HepG2 (cell line): ENCODE results near the gene NOS1AP. TPM values are rescaled to one million over a fixed set of nuclear protein-coding genes. Genes with fewer than 3 reads are reported as not detected.

Source experiments
- DR1 ChIP-seq: sonication (generic); formaldehyde crosslinking; IDR thresholded peaks from 2 replicates; pipeline ENCODE4 v1.8.0; 2021; ENCODE audit warnings: mild to moderate bottlenecking, missing genetic modification reagents, inconsistent platforms
- EP300 ChIP-seq, 3 experiments: sonication (generic) in 1 of 3; formaldehyde crosslinking in 1 of 3; IDR thresholded peaks; 2 replicates each; pipeline versions ENCODE4 v1.5.1 to v1.6.1; 2011 to 2020; ENCODE audit warnings: low read depth in 2 of 3, low read length in 2 of 3, borderline replicate concordance in 1 of 3, improper control_type of control experiment in 1 of 3, mild to moderate bottlenecking in 1 of 3, missing genetic modification reagents in 1 of 3, moderate library complexity in 1 of 3
- FOXA3 ChIP-seq: IDR thresholded peaks from 2 replicates; pipeline ENCODE4 v1.6.1; 2016; ENCODE audit warnings: missing genetic modification reagents, missing compliant biosample characterization
- HMG20A ChIP-seq: IDR thresholded peaks from 2 replicates; pipeline ENCODE4 v1.6.1; 2016; ENCODE audit warnings: borderline replicate concordance
- KIAA2018 ChIP-seq: sonication (generic); formaldehyde crosslinking; IDR thresholded peaks from 2 replicates; pipeline ENCODE4 v1.5.0; 2020; ENCODE audit warnings: mild to moderate bottlenecking, missing genetic modification reagents, borderline replicate concordance
- NFIC ChIP-seq: IDR thresholded peaks from 2 replicates; pipeline ENCODE4 v1.6.1; 2012; ENCODE audit warnings: mild to moderate bottlenecking, low read length, inconsistent platforms
- PHF5A ChIP-seq: IDR thresholded peaks from one replicate; pipeline ENCODE4 v1.6.1; 2018; ENCODE audit warnings: low read depth, missing genetic modification reagents; ENCODE audit not compliant: unreplicated experiment
- SAP130 ChIP-seq: IDR thresholded peaks from 2 replicates; pipeline ENCODE4 v1.6.1; 2016; ENCODE audit warnings: low read depth
- SKI ChIP-seq: fragments of 450-650 bp; IDR thresholded peaks from one replicate; pipeline ENCODE4 v1.6.1; 2018; ENCODE audit warnings: mild to moderate bottlenecking; ENCODE audit not compliant: partially characterized antibody
- TAF15 ChIP-seq: fragments of 200-400 bp; formaldehyde crosslinking; IDR thresholded peaks from one replicate; pipeline ENCODE4 v1.6.1; 2018; ENCODE audit warnings: mild to moderate bottlenecking, low read depth, low read length; ENCODE audit not compliant: poor library complexity, severe bottlenecking
- THRA ChIP-seq: sonication (generic); formaldehyde crosslinking; IDR thresholded peaks from 2 replicates; pipeline ENCODE4 v1.4.0; 2020; ENCODE audit warnings: missing genetic modification reagents, borderline replicate concordance
- ZNF354B ChIP-seq: sonication (generic); formaldehyde crosslinking; IDR thresholded peaks from 2 replicates; pipeline ENCODE4 v1.8.0; 2022; ENCODE audit warnings: mild to moderate bottlenecking, missing genetic modification reagents
- ZNF549 ChIP-seq: sonication (generic); formaldehyde crosslinking; IDR thresholded peaks from 2 replicates; pipeline ENCODE4 v1.5.0; 2020; ENCODE audit warnings: missing genetic modification reagents
- ZNF563 ChIP-seq: sonication (generic); formaldehyde crosslinking; IDR thresholded peaks from 2 replicates; pipeline ENCODE4 v1.8.0; 2022; ENCODE audit warnings: mild to moderate bottlenecking, moderate library complexity, missing genetic modification reagents
- ZNF570 ChIP-seq: sonication (generic); formaldehyde crosslinking; IDR thresholded peaks from 2 replicates; pipeline ENCODE4 v1.4.0; 2020; ENCODE audit warnings: mild to moderate bottlenecking, missing genetic modification reagents, borderline replicate concordance
- ZNF720 ChIP-seq: sonication (generic); formaldehyde crosslinking; IDR thresholded peaks from 2 replicates; pipeline ENCODE4 v1.4.0; 2020; ENCODE audit warnings: missing genetic modification reagents
- ZNF770 ChIP-seq: sonication (generic); formaldehyde crosslinking; IDR thresholded peaks from 2 replicates; pipeline ENCODE4 v1.5.0; 2020; ENCODE audit warnings: mild to moderate bottlenecking, missing genetic modification reagents
- polyA plus RNA-seq, 8 experiments: library from polyadenylated mRNA; depleted of rRNA in 3 of 8; stranded (reverse) in 7 of 8; unstranded in 1 of 8; fragments of >200 nt; fragmentation: Illumina TruSeq in 4 of 8; extraction: Trizol in 4 of 8; gene quantifications; 2 replicates each; pipeline versions ENCODE4 v1.2.1 to v1.2.3, GENCODE V29; 2011 to 2016; ENCODE audit warnings: low read depth in 4 of 8, missing spikeins in 1 of 8, mixed read lengths in 1 of 8; ENCODE audit not compliant: insufficient read depth in 1 of 8
- total RNA-seq, 5 experiments: library from RNA; depleted of rRNA; stranded (reverse); fragments of >200 nt; fragmentation: Illumina TruSeq; extraction: Trizol; gene quantifications; 2 replicates each; pipeline ENCODE4 v1.2.3, GENCODE V29; 2016; ENCODE audit warnings: low read depth in 1 of 5

Gene NOS1AP
- total and polyA plus RNA-seq, 2 of the 13 experiments (the other 11 are each of a cell fraction or from before 2014, with no cell fraction given): 2.0 to 3.3 TPM

GRCh38 chr1:162145280-162145965, 75.9 kb downstream of the NOS1AP start (continued):
- TF ChIP-seq THRA (CRISPR knock-in tag): no peak
- TF ChIP-seq NFIC: no peak
- TF ChIP-seq KIAA2018: no peak
- TF ChIP-seq HMG20A (CRISPR knock-in tag): no peak
- TF ChIP-seq ZNF549 (CRISPR knock-in tag): no peak
- peak; percentile 38; the same call in 1 of the 2 replicates for TF ChIP-seq SAP130 (CRISPR knock-in tag)
- no peak for TF ChIP-seq EP300 (IDR thresholded peaks at IDR 0.05; ENCODE audit: low read depth in 2 of 2, low read length in 2 of 2)
- no peak for TF ChIP-seq EP300 (CRISPR knock-in tag; IDR thresholded peaks at IDR 0.05; ENCODE audit: borderline replicate concordance)
- peak; percentile 5 for TF ChIP-seq PHF5A (CRISPR knock-in tag)
- no peak for TF ChIP-seq ZNF563 (CRISPR knock-in tag)
- no peak for TF ChIP-seq TAF15
- no peak for TF ChIP-seq ZNF720 (CRISPR knock-in tag)
- TF ChIP-seq ZNF770 (CRISPR knock-in tag): 0 out of 2 replicates have a peak, but pooled peaks have one; percentile 18
- no peak for TF ChIP-seq DR1 (CRISPR knock-in tag)
- TF ChIP-seq SKI: no peak
- TF ChIP-seq ZNF354B: no peak
- no peak for TF ChIP-seq FOXA3 (CRISPR knock-in tag)
- TF ChIP-seq ZNF570 (CRISPR knock-in tag): no peak
